C4-2B (cell line): ENCODE measurements around the gene INPP5E.
A peak's percentile ranks its signal among the peaks of the same experiment; 100 is the strongest.

ENCODE experiments used
- H3K27ac ChIP-seq: fragments of 450-650 bp; 2 replicates; pipeline ENCODE4 v1.5.1; 2017
- CTCF ChIP-seq: fragments of 450-650 bp; conservative IDR thresholded peaks from 2 replicates; pipeline ENCODE4 v1.5.1; 2017; ENCODE audit warnings: mild to moderate bottlenecking
- ZFX ChIP-seq: fragments of 450-650 bp; IDR thresholded peaks from 2 replicates; pipeline ENCODE4 v1.6.1; 2017

Gene INPP5E, protein sequence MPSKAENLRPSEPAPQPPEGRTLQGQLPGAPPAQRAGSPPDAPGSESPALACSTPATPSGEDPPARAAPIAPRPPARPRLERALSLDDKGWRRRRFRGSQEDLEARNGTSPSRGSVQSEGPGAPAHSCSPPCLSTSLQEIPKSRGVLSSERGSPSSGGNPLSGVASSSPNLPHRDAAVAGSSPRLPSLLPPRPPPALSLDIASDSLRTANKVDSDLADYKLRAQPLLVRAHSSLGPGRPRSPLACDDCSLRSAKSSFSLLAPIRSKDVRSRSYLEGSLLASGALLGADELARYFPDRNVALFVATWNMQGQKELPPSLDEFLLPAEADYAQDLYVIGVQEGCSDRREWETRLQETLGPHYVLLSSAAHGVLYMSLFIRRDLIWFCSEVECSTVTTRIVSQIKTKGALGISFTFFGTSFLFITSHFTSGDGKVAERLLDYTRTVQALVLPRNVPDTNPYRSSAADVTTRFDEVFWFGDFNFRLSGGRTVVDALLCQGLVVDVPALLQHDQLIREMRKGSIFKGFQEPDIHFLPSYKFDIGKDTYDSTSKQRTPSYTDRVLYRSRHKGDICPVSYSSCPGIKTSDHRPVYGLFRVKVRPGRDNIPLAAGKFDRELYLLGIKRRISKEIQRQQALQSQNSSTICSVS

GRCh38 chr9:136439481-136440408 is at the start of gene INPP5E:
TSS of gene INPP5E (minus strand) at chr9:136439845. CDS start at chr9:136439419, 426 bp downstream.
- TF ChIP-seq ZFX, result peak; percentile 97
- TF ChIP-seq CTCF, result peak; percentile 99
- H3K27ac ChIP-seq, result peak within 1 kb of the TSS; percentile 80

GRCh38 chr9:136488247-136489214 is 48.9 kb upstream of the INPP5E start:
- no peak overlapping the region for H3K27ac ChIP-seq
- TF ChIP-seq CTCF, result peak; percentile 98
- no peak for TF ChIP-seq ZFX

DNA sequence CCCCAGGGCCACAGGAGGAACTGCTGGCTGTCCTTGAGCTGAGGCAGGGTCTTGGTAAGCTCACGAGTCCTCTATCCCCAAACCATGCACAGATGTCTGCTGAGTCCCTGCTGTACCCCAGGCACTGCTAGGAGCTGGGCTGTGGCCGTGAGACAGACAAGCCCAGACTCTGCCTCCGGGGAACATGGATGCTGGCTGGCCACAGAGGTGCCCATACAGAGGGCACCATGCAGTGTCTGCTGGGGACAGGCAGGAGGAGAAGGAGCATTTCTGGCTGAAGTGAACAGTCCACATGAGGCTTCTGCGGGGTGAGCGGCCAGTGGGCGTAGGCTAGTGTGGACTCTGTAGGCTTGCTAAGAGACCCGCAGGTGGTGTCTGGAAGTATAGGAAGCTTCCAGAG is 48.0 kb upstream of the INPP5E start:
- no peak overlapping the region for H3K27ac ChIP-seq
- no peak for TF ChIP-seq ZFX
- no peak for TF ChIP-seq CTCF

- H3K27ac ChIP-seq, result no peak overlapping the region
- TF ChIP-seq ZFX (no peak), CTCF (no peak)
These were observed 47.4 kb upstream of the INPP5E start for GRCh38 chr9:136486823-136487620.

DNA sequence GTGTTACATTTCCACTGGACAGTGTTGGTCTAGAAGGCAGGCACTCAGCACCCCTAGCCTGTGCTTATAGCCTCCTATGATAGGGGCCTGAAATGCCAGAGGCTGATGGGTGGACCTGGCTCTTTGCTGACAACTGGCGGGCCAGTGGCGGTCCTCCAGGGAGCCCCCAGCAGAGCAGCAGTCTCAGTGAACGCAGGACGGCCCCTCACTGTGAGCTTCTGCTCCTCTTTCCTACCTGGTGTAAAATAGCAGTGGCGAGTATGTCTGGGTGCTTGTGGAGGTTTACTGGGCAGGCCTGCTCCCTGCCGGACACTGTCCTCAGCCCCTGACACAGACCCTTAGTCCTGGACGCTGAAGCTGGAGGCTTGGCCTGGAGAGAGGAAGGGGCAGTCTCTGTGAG is 46.5 kb upstream of the INPP5E start:
- H3K27ac ChIP-seq, result no peak overlapping the region
- TF ChIP-seq ZFX (no peak), CTCF (no peak)
